Stimulated activated memory B cell treated with anti-CD40 and anti-IgM and Interleukin-4, amounts not matched to agents 10 μg/mL and 1 μg/mL and 100 μg/mL, for 72 hours (primary cell): ENCODE data around the gene ZNFX1.

Source experiments
- ATAC-seq: fragments of 150-1000 bp; cut with Tn5 transposase; 2 replicates; pipeline ENCODE4 v1.10.0; 2021
- H3K27ac Mint-ChIP-seq: one replicate; pipeline ENCODE4 v1.8.0; 2022; ENCODE audit warnings: mild to moderate bottlenecking, mixed read lengths
- H3K27me3 Mint-ChIP-seq: one replicate; pipeline ENCODE4 v1.8.0; 2022; ENCODE audit warnings: mixed read lengths
- H3K36me3 Mint-ChIP-seq: one replicate; pipeline ENCODE4 v1.8.0; 2022; ENCODE audit warnings: mixed read lengths
- H3K4me1 Mint-ChIP-seq: one replicate; pipeline ENCODE4 v1.8.0; 2022; ENCODE audit warnings: mixed read lengths
- H3K4me3 Mint-ChIP-seq: one replicate; pipeline ENCODE4 v1.8.0; 2022; ENCODE audit warnings: mild to moderate bottlenecking, moderate library complexity, mixed read lengths
- H3K9me3 Mint-ChIP-seq: one replicate; pipeline ENCODE4 v1.8.0; 2022; ENCODE audit warnings: mixed read lengths

The ZNFX1 gene

GRCh38 chr20:49276961-49277785 is 684 bp downstream of the ZNFX1 start:
- Mint-ChIP-seq H3K27me3 (no peaks in the 10 kb centered on the region), H3K27ac (peak overlapping the region; percentile 100), H3K4me1 (peaks cover 53% of the 10 kb centered on the region), H3K36me3 (peaks cover 66% of the 10 kb centered on the region), H3K4me3 (peak overlapping the region; percentile 97), H3K9me3 (peaks cover 9% of the 10 kb centered on the region)
- peak; percentile 42 for ATAC-seq

GRCh38 chr20:49276161-49276960 is 1.5 kb downstream of the ZNFX1 start:
- Mint-ChIP-seq H3K27ac (peak overlapping the region; percentile 100), H3K4me3 (peak overlapping the region; percentile 97), H3K9me3 (peaks cover 9% of the 10 kb centered on the region), H3K36me3 (peaks cover 64% of the 10 kb centered on the region), H3K27me3 (no peaks in the 10 kb centered on the region), H3K4me1 (peaks cover 50% of the 10 kb centered on the region)
- peak; percentile 62 for ATAC-seq

GRCh38 chr20:49275636-49276035 is 2.2 kb downstream of the ZNFX1 start:
- H3K4me1 Mint-ChIP-seq, result peaks cover 50% of the 10 kb centered on the region
- H3K4me3 Mint-ChIP-seq, result peak overlapping the region; percentile 12

GRCh38 chr20:49275216-49275615 is 2.6 kb downstream of the ZNFX1 start:
- peak overlapping the region; percentile 12 for H3K4me3 Mint-ChIP-seq
- H3K4me1 Mint-ChIP-seq, result peaks cover 50% of the 10 kb centered on the region
- H3K36me3 Mint-ChIP-seq, result peaks cover 64% of the 10 kb centered on the region
- H3K27me3 Mint-ChIP-seq, result no peaks in the 10 kb centered on the region
- ATAC-seq, result no peak
- H3K27ac Mint-ChIP-seq, result peak overlapping the region; percentile 100
- peaks cover 2% of the 10 kb centered on the region for H3K9me3 Mint-ChIP-seq

More at GRCh38 chr20:49275636-49276035, 2.2 kb downstream of the ZNFX1 start:
- peaks cover 64% of the 10 kb centered on the region for H3K36me3 Mint-ChIP-seq
- peak overlapping the region; percentile 100 for H3K27ac Mint-ChIP-seq
- H3K27me3 Mint-ChIP-seq, result no peaks in the 10 kb centered on the region
- H3K9me3 Mint-ChIP-seq, result peaks cover 4% of the 10 kb centered on the region
- no peak for ATAC-seq

GRCh38 chr20:49273696-49274277 is 4.1 kb downstream of the ZNFX1 start:
- Mint-ChIP-seq H3K4me3 (no peak overlapping the region), H3K36me3 (peaks cover 64% of the 10 kb centered on the region), H3K9me3 (peaks cover 3% of the 10 kb centered on the region), H3K27ac (no peak overlapping the region), H3K4me1 (peaks cover 59% of the 10 kb centered on the region), H3K27me3 (no peaks in the 10 kb centered on the region)
- no peak for ATAC-seq

- no peak for ATAC-seq
- no peaks in the 10 kb centered on the region for H3K27me3 Mint-ChIP-seq
- peaks cover 71% of the 10 kb centered on the region for H3K36me3 Mint-ChIP-seq
- peaks cover 70% of the 10 kb centered on the region for H3K4me1 Mint-ChIP-seq
- peak overlapping the region; percentile 25 for H3K27ac Mint-ChIP-seq
- no peak overlapping the region for H3K4me3 Mint-ChIP-seq
- H3K9me3 Mint-ChIP-seq, result peaks cover 3% of the 10 kb centered on the region
These were observed 5.2 kb downstream of the ZNFX1 start for GRCh38 chr20:49272654-49273053.

- H3K4me1 Mint-ChIP-seq, result peaks cover 65% of the 10 kb centered on the region
- peaks cover 3% of the 10 kb centered on the region for H3K9me3 Mint-ChIP-seq
- ATAC-seq, result no peak
- H3K27me3 Mint-ChIP-seq, result no peaks in the 10 kb centered on the region
- H3K4me3 Mint-ChIP-seq, result no peak overlapping the region
- peak overlapping the region; percentile 51 for H3K27ac Mint-ChIP-seq
- peaks cover 67% of the 10 kb centered on the region for H3K36me3 Mint-ChIP-seq
These were observed 7.1 kb downstream of the ZNFX1 start for GRCh38 chr20:49270736-49271135.

- Mint-ChIP-seq H3K4me1 (peaks cover 64% of the 10 kb centered on the region), H3K36me3 (peaks cover 66% of the 10 kb centered on the region), H3K27me3 (no peaks in the 10 kb centered on the region), H3K4me3 (no peak overlapping the region), H3K9me3 (peaks cover 3% of the 10 kb centered on the region), H3K27ac (peak overlapping the region; percentile 51)
- no peak for ATAC-seq
These were observed 7.7 kb downstream of the ZNFX1 start for GRCh38 chr20:49270177-49270576.

- peak; percentile 63 for ATAC-seq
- Mint-ChIP-seq H3K36me3 (peaks cover 79% of the 10 kb centered on the region), H3K27me3 (no peaks in the 10 kb centered on the region), H3K4me3 (peak overlapping the region; percentile 53), H3K27ac (peak overlapping the region; percentile 81), H3K4me1 (peaks cover 64% of the 10 kb centered on the region), H3K9me3 (peaks cover 3% of the 10 kb centered on the region)
These were observed 9.1 kb downstream of the ZNFX1 start for GRCh38 chr20:49268600-49269365.

GRCh38 chr20:49267327-49267726 is 10.5 kb downstream of the ZNFX1 start:
- peaks cover 57% of the 10 kb centered on the region for H3K4me1 Mint-ChIP-seq
- peak; percentile 39 for ATAC-seq
- H3K27me3 Mint-ChIP-seq, result no peaks in the 10 kb centered on the region
- peaks cover 3% of the 10 kb centered on the region for H3K9me3 Mint-ChIP-seq
- H3K36me3 Mint-ChIP-seq, result peaks cover 87% of the 10 kb centered on the region
- H3K4me3 Mint-ChIP-seq, result peak overlapping the region; percentile 64
- H3K27ac Mint-ChIP-seq, result peak overlapping the region; percentile 81

- Mint-ChIP-seq H3K36me3 (peaks cover 78% of the 10 kb centered on the region), H3K4me1 (peaks cover 12% of the 10 kb centered on the region), H3K27me3 (no peaks in the 10 kb centered on the region), H3K27ac (no peak overlapping the region), H3K4me3 (no peak overlapping the region), H3K9me3 (no peaks in the 10 kb centered on the region)
- ATAC-seq, result no peak
These were observed 15.4 kb downstream of the ZNFX1 start for GRCh38 chr20:49262444-49262843.

GRCh38 chr20:49261173-49261572 is 16.7 kb downstream of the ZNFX1 start:
- Mint-ChIP-seq H3K4me3 (no peak overlapping the region), H3K27ac (no peak overlapping the region), H3K4me1 (peaks cover 6% of the 10 kb centered on the region), H3K36me3 (peaks cover 84% of the 10 kb centered on the region), H3K27me3 (no peaks in the 10 kb centered on the region), H3K9me3 (no peaks in the 10 kb centered on the region)
- ATAC-seq, result no peak

GRCh38 chr20:49260218-49260617 is 17.6 kb downstream of the ZNFX1 start:
- no peak for ATAC-seq
- Mint-ChIP-seq H3K4me1 (no peaks in the 10 kb centered on the region), H3K9me3 (no peaks in the 10 kb centered on the region), H3K27ac (no peak overlapping the region), H3K27me3 (no peaks in the 10 kb centered on the region), H3K4me3 (no peak overlapping the region), H3K36me3 (peaks cover 86% of the 10 kb centered on the region)

GRCh38 chr20:49259799-49260198 is 18.1 kb downstream of the ZNFX1 start:
- Mint-ChIP-seq H3K4me3 (no peak overlapping the region), H3K27ac (no peak overlapping the region), H3K4me1 (no peaks in the 10 kb centered on the region), H3K9me3 (no peaks in the 10 kb centered on the region), H3K36me3 (peaks cover 86% of the 10 kb centered on the region), H3K27me3 (no peaks in the 10 kb centered on the region)
- ATAC-seq, result no peak

GRCh38 chr20:49259284-49259683 is 18.6 kb downstream of the ZNFX1 start:
- no peak overlapping the region for H3K4me3 Mint-ChIP-seq
- no peak for ATAC-seq
- H3K36me3 Mint-ChIP-seq, result peaks cover 86% of the 10 kb centered on the region
- no peak overlapping the region for H3K27ac Mint-ChIP-seq
- no peaks in the 10 kb centered on the region for H3K4me1 Mint-ChIP-seq
- no peaks in the 10 kb centered on the region for H3K9me3 Mint-ChIP-seq
- H3K27me3 Mint-ChIP-seq, result no peaks in the 10 kb centered on the region
